HG03175 (cell line): ENCODE measurements around the gene REEP3.
"Not testable (repeated sequence)": the region's sequence is repeated elsewhere in the genome, so short reads cannot be mapped to it uniquely, and the experiment has no call there.

Source experiments
- ATAC-seq: cut with Tn5 transposase; IDR thresholded peaks from one replicate; pipeline ENCODE4 v1.9.1; 2021; ENCODE audit warnings: mild to moderate bottlenecking, moderate library complexity; ENCODE audit not compliant: unreplicated experiment

Gene REEP3

GRCh38 chr10:63628526-63629362 is 107.5 kb downstream of the REEP3 start:
- ATAC-seq, result peak; percentile 29

- ATAC-seq, result peak; percentile 52
These were observed 108.3 kb downstream of the REEP3 start for GRCh38 chr10:63629363-63630084.

DNA sequence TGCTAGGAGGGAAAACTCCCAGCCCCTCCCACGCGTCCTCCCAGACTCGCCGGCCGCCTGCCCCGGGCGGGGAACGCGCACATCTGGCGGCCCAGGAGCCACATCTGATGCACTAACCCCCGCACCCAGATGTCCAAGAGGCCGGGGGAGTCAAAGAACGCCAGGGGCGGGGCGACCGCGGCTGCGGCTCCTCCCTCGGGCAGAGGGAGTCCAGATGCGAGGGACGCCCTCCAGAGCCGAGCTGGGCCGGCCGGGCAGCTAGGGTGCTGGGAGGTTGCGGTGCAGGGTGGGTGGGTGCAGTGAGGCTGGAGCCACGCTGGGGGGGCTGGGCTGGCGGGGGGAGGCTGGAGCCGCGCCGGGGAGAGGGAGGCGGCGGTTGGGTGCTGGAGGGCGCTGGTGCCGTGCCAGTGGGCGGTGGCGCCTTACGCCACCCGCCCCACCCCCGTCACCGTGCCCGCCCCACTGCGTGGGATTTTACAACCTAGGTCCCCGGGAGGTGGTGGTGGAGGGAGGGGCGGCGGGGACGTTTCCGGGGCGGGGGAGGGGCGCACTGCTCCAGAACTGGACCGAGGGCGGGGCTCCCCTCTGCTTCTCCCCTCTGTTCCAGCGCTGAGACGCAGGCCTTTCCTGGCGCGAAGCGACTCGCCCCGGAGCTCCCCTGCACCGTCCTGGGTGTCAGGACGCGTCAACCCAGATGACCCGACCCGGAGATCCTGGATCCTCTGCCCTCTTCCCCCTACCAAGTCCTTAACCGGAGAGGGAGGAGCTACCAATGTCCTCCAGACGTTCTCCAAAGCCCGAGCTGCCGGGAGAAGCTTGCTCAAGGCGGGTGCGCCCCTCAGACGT is 109.1 kb downstream of the REEP3 start:
- ATAC-seq, result peak; percentile 71

DNA sequence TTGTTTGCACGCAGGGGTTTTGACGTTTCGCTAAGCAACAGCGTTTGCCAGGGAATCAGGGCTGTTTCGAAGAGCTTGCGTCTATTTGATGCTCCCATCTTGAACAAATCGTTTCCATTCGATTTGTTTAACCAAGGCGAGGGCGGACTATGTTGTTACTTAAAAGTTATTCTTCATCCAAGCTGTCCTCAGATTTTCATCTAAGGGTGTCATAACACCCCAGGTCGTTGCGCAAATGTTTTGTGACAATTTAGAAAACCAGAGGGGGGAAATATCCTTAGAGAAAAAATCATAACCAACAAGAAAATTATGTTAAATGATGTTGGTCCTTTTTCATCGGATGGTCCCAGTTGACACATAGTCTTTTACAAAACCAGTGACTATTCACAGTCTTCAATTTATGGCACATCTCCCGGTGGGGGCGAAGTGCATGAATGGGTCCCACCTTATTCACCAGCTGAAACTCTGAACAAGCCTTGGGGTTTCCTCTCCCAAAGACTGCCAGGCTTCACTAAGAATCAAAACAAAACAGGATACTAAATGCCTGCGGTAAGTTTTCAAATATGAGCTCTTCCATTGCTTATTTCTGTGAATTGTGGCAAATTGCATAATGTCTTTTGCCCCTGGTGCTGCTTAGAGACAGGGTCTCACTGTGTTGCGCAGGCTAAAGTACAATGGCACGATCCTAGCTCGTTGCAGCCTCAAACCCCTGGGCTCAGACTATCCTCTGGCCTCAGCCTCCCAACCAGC is 109.9 kb downstream of the REEP3 start:
- no peak for ATAC-seq

GRCh38 chr10:63631991-63632390 is 110.8 kb downstream of the REEP3 start:
- no peak for ATAC-seq

DNA sequence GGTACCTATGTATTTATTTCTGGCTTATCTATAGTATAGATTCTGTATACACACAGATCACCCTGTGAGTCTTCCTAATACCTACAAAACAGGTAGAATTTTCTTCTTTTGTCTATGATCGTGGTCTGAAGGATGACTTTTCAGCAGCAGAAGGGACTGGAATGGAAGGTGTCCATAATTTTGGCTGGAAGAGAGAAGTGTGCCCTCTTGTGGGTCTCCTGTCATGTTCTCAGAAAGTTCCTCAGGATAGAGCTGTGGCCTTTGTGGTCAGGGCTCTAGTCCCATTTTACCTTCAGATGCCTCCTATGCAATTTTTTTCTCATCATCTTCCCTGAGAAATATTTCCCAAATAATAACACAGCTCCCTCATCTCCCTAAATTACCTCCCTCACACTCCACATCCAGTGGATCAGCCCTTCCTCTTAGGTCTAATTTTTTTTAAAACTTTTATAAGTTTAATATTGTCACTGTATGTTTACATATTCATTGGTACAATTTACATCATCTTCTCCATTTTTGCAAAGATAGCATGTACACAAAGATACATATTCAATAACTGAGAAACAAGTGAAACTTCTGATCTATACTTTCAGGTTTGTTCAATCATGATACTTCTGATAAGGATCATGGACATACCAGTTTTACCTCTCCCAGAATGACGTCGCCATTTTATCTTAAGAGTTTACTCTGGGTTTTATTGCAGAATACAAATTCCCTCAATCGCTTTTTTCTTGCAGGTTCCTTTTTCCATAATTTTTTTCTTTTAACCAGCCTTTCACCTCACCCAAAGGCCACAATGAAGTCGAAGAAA is 112.7 kb downstream of the REEP3 start:
- no peak for ATAC-seq

DNA sequence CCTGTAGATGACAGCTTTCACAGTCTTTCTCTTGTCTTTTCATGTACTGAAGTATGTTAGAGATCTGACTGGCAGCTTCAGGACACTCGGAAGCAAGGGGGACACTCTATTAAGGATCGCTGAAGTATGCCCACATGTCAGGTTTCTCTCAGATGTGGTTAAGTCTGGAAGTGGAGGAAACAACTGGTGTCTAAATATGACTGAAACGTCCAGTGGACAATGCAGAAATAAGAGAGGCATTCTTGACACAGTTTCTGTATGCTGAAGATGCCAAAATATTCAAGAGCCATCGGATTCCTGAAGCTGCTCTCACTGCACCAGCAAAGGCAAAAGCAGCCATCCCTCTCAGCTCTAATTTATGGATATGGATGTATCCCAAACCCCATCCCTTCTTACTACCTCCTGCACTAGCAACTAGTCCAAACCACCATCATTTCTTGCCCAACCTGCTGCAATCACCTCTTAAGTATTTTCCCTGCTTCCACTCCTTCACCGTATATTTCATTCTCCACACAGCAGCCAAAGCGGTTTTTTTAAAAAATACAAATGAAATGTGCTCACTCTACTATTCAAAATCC is 113.4 kb downstream of the REEP3 start:
- no peak for ATAC-seq

- peak; percentile 42 for ATAC-seq
These were observed 115.6 kb downstream of the REEP3 start for GRCh38 chr10:63636812-63637211.

DNA sequence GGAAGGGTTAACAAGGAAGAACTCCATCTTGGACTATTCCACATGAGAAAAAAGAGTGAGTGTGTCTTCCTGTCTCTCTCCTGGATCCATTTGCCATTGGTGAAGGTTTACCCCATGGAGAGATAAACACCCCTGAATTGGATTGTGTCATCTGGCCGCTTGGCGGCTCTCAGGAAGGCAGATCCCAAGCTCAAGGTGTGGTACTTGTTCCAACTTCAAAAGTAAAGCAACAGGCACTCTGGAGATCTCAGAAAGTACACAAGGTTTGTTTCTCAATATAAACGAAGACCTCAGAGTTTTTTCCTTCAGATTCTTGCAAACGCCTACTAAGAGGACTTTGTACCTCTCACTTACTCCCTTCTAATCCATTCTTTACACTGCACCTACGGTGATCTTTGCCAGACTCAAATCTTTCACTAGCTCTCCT is 116.7 kb downstream of the REEP3 start:
- no peak for ATAC-seq

DNA sequence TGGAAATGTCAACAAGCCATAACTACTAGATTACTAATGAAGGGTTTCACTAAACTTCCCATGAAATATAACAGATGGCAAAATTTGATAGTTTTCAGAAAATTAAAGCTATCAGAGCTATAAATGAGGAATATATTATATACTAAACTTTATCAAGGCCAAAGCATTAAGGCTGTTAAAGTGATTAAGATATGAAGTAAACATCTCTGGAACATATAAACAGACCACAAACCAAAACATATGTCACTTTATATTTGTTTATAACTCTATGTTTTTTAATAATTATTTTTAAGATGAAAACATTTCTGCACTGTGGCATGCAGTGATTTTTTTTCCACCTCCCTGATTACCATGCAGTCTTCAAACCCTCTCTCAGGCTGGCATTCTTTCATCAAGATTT is 120.2 kb downstream of the REEP3 start:
- no peak for ATAC-seq

DNA sequence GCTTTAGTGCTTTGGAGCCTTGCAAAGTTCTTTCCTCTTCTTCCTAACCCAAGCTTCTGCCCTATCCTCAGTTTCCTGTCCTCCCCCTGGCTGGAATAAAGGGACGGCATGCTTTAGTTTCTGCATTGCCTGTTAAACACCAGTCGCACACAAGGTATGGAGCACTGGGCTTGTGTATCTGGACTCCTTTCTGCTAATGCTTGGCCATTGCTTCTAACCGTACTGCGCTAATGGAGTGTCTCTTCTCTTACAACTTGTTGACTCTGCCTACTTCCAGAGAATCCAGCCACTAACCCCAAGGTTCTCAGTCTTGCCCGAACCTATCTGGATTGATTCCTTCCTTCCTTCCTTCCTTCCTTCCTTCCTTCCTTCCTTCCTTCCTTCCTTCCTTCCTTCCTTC is 120.6 kb downstream of the REEP3 start:
- no peak for ATAC-seq

- ATAC-seq, result no peak
These were observed 121.6 kb downstream of the REEP3 start for GRCh38 chr10:63642808-63643207.

DNA sequence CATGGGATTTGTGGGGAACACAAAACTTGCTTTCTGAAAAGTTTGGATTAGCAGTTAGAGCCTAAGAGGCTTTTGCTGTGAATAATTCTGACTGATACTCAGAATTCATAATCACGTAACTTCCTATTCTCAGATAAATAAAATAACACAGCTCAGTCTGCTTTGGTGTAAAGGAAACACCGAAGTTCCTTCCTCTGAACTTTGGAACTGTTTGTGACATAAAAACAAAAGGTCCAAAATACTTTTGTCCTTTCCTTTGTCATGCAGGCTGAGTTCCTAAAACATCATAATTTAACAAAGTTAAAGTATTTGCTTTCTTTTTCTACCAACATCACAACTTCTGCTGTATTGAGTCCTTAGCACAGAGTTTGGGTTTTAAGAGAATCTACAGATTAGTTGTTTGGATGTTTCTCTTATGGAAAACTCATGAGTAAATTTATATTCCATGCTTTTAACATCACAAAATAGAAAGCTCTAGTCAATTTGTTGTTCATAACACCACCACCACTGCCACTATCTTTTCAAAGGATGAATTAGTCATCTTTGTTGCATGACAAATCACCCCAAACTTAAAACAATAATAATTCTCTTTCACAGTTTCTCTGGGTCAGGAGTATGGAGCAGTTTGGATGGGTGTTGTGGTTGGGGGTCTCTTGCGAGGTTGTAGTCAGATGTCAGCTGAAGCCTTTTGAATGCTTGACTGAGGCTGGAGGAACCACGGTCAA is 123.4 kb downstream of the REEP3 start:
- ATAC-seq, result no peak

DNA sequence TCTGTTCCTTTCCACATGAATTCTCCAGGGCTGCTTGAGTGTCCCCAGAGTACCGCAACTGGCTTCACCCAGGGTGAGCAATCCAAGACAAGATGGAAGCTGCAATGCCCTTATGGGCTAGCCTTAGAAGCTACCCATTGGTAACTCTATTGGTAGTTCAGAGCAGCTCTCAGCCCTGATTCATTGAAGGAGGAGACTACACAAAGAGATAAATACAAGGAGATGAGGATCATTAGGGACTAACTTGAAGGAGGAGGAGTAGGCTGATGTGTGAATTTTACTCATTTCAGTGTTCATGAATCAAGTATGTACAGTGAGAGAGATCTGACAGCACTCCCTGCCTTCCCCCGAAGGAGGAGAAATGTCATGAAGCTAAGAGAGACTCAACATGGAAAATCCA is 124.0 kb downstream of the REEP3 start:
- no peak for ATAC-seq

DNA sequence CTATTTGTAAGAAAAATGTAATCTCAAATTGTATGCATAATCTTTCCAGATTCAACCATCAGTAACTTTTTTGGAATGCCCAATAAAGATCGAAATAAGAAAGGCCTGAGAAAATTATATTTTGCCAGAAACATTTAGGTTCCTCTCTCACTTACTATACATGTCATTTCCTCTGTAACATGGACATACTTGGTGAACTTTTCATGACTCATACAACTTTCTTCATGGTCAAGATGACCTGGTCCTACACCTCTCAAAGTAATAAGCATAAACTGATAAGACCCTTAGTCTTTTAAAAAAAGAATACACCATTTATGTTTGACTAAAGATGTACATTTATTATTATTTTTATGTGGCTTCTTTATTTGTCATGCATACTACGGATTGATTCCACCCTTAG is 125.3 kb downstream of the REEP3 start:
- no peak for ATAC-seq

DNA sequence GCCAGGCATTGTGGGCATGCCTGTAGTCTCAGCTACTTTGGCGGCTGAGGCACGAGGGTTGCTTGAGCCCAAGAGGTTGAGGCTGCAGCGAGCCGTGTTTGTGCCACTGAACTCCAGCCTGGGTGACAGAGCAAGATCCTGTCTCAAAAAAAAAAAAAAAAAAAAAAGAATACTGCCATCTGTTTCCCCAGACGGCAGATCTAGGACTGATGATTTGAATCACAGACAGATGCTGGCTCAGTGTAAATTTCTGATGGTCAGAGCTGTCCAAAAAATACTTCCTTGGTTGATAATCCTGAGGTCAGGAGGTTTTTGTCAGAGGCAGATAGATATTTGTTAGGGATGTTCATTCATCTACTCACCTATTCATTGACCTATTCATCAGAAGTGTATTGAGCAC is 130.7 kb downstream of the REEP3 start:
- ATAC-seq, result no peak

- ATAC-seq, result no peak
These were observed 132.5 kb downstream of the REEP3 start for GRCh38 chr10:63653747-63654146.

DNA sequence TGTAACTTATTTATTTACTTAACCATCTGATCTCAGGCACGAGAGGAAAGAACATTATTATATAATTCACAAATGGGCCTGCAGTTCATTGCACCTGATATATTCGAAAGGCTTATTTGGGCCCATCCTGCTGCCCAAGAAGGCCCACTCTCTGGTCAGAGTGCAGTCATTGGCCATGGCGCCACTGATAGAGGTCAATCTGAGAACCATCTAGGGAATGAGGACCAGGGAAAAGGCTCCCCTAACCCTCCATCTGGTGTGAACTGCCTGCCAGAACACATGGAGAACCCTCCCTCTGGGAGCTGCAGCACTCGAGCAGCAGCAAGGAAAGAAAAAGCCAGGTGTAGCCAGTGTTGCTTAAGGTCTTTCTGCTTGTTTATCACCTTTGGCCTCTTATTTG is 136.6 kb downstream of the REEP3 start:
- ATAC-seq, result no peak

DNA sequence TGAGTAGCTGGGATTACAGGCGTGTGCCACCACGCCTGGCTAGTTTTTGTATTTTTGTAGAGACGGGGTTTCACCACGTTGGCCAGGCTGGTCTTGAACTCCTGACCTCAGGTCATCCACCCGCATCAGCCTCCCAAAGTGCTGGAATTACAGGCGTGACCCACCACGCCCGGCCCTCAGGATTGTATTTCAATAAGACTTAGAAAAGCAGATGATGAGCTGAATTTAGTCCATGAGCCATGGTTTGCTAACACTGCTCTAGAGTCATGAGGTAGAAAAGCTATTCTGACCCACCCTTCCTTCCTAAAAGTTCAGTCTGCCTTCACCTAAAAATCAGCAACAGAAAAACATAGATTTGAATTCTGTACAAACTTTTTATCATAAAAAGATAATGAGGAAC is 139.7 kb downstream of the REEP3 start:
- ATAC-seq, result not testable (repeated sequence)
